Stomach (tissue), 9 donors: ENCODE results near the gene TOMT. TPM values are rescaled to one million over a fixed set of nuclear protein-coding genes. Genes with fewer than 3 reads are reported as not detected.
"Not testable (repeated sequence)": the region's sequence is repeated elsewhere in the genome, so short reads cannot be mapped to it uniquely, and the experiment has no call there.

Source experiments
- DNase-seq, 2 donors: peaks; one replicate each; pipeline versions ENCODE4 v3.0.0 to v3.0.0-alpha.2; 2013 to 2019
- H3K27ac ChIP-seq, 5 donors: fragments of 200-600 bp in 4 of 5; sonication (generic) in 4 of 5; one replicate each; pipeline ENCODE4 v1.5.1; 2013 to 2019; ENCODE audit warnings: mild to moderate bottlenecking in 1 of 5, moderate library complexity in 1 of 5
- H3K27me3 ChIP-seq, 3 donors: fragments of 200-600 bp; sonication (generic); one replicate each; pipeline ENCODE4 v1.5.1; 2017 to 2019; ENCODE audit warnings: mixed run types in 1 of 3
- H3K36me3 ChIP-seq, 4 donors: fragments of 200-600 bp; sonication (generic); 1 replicate in 3 of 4; 2 replicates in 1 of 4; pipeline ENCODE4 v1.5.1; 2016 to 2019
- H3K4me1 ChIP-seq, 4 donors: fragments of 200-600 bp; sonication (generic); one replicate each; pipeline ENCODE4 v1.5.1; 2016 to 2019
- H3K4me3 ChIP-seq, 4 donors: fragments of 200-600 bp; sonication (generic) in 3 of 4; one replicate each; pipeline ENCODE4 v1.5.1; 2016 to 2019; ENCODE audit warnings: mild to moderate bottlenecking in 1 of 4
- H3K9me3 ChIP-seq, 4 donors: fragments of 200-600 bp; sonication (generic); one replicate each; pipeline ENCODE4 v1.5.1; 2016 to 2019
- EP300 ChIP-seq: sonication (generic); formaldehyde crosslinking; IDR thresholded peaks from one replicate; pipeline ENCODE4 v1.6.1; 2017; ENCODE audit warnings: antibody characterized with exemption
- POLR2A ChIP-seq, 4 donors: fragments of 450-650 bp; IDR thresholded peaks; one replicate each; pipeline ENCODE4 v1.6.1; 2016; ENCODE audit warnings: antibody characterized with exemption in 4 of 4, control low read depth in 2 of 4, mild to moderate bottlenecking in 1 of 4, moderate library complexity in 1 of 4
- POLR2AphosphoS5 ChIP-seq, 3 donors: sonication (generic); formaldehyde crosslinking; IDR thresholded peaks; one replicate each; pipeline ENCODE4 v1.6.1; 2016; ENCODE audit warnings: antibody characterized with exemption in 3 of 3
- WGBS, 5 donors: extraction: QIAGEN DNeasy Blood & Tissue Kit in 3 of 5; methylation state at CpG; one replicate each; pipeline versions ENCODE4 v1.1.5 to v1.1.7; 2013 to 2018; 5-methylcytosine and 5-hydroxymethylcytosine counted together
- intact Hi-C: fragments of 100-400 bp; cut with DNase I; formaldehyde crosslinking; loops from one replicate; pipeline ENCODE4 v1.15.1; 2023; ENCODE audit warnings: low total_unique reads
- polyA plus RNA-seq, 3 donors: library from polyadenylated mRNA; stranded (reverse); fragments of 200-250 nt; gene quantifications; one replicate each; pipeline ENCODE4 v1.2.3, GENCODE V29; 2013
- total RNA-seq, 5 donors: library from RNA; depleted of rRNA; stranded (reverse); fragments of >200 nt; gene quantifications; one replicate each; pipeline versions ENCODE4 v1.1.0 to v1.2.3, GENCODE V29; 2014 to 2016
- TF ChIP-seq, protein P1 (sequence below), 7 experiments: fragments of 450-650 bp in 4 of 7; fragments of 200-600 bp in 3 of 7; sonication (generic) in 3 of 7; IDR thresholded peaks; one replicate each; pipeline ENCODE4 v1.5.1; 2016 to 2019; ENCODE audit warnings: antibody characterized with exemption in 7 of 7, control low read depth in 2 of 7, mild to moderate bottlenecking in 1 of 7
- donor health status: healthy with polysubstance abuse.
- donor health status: Bipolar disorder and iron deficiency.
- donor health status: healthy.

Gene TOMT
- total and polyA plus RNA-seq, 8 donors = not detected

DNA sequence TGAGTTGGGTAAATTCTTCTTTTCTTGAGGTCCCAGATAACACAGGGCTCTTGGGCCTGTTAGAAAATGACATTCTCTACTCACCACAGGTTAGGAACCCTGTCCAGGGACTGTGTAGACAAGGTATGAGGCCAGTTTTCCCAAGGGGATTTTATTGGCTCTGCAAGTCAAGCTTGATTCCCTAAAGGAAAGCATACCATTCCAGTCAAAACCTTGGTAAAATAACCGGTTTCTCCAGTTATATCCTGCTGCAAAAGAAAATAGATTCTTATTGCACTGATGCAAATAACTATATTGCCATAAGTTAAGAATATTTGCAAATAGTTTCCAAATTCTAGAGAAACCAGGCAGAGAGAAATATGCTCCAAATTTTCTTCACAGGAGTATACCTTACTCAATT, 20.2 kb downstream of the TOMT start:
- DNase-seq = no peak
- intact Hi-C loops = no loop called here
- H3K4me1 ChIP-seq = no peaks in the 10 kb centered on the region
- no peak overlapping the region for H3K4me3 ChIP-seq
- H3K27me3 ChIP-seq = no peaks in the 10 kb centered on the region
- 51 to 70% (median 54%) methylated on average over 1 of the region's 1 CpG for WGBS, 5 donors
- TF ChIP-seq EP300 = no peak
- TF ChIP-seq, protein P1, sequence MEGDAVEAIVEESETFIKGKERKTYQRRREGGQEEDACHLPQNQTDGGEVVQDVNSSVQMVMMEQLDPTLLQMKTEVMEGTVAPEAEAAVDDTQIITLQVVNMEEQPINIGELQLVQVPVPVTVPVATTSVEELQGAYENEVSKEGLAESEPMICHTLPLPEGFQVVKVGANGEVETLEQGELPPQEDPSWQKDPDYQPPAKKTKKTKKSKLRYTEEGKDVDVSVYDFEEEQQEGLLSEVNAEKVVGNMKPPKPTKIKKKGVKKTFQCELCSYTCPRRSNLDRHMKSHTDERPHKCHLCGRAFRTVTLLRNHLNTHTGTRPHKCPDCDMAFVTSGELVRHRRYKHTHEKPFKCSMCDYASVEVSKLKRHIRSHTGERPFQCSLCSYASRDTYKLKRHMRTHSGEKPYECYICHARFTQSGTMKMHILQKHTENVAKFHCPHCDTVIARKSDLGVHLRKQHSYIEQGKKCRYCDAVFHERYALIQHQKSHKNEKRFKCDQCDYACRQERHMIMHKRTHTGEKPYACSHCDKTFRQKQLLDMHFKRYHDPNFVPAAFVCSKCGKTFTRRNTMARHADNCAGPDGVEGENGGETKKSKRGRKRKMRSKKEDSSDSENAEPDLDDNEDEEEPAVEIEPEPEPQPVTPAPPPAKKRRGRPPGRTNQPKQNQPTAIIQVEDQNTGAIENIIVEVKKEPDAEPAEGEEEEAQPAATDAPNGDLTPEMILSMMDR (IDR thresholded peaks at IDR 0.05) = no peak
- TF ChIP-seq POLR2A (IDR thresholded peaks at IDR 0.05) = no peak
- no peak for TF ChIP-seq POLR2AphosphoS5 (IDR thresholded peaks at IDR 0.05)
- no peak overlapping the region for H3K27ac ChIP-seq
- no peaks in the 10 kb centered on the region for H3K9me3 ChIP-seq
- no peaks in the 10 kb centered on the region for H3K36me3 ChIP-seq

DNA sequence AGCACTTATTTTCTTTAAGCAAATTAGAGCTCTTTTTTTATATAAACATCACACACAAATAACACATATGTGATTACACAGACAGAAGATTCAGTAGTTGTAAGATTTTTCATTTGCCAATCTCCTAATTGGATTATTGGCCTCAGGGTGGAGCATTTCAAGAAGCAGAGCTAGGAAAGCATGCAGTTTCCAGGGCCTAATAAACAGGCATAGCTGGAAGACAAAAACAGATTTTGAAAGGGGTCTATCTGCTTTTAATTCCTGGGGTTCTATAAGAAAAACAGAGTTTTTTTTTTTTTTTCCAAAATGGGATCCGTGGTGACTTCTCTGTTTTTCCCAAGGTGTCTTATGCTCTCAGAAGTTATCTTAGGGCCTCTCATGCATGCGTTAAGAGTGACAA, 22.2 kb downstream of the TOMT start:
- Histone ChIP-seq H3K27ac (no peak overlapping the region), H3K4me3 (no peak overlapping the region), H3K4me1 (no peaks in the 10 kb centered on the region), H3K9me3 (no peaks in the 10 kb centered on the region), H3K27me3 (no peaks in the 10 kb centered on the region), H3K36me3 (no peaks in the 10 kb centered on the region)
- 49 to 74% (median 62%) methylated on average over 2 of the region's 2 CpGs for WGBS, 5 donors
- DNase-seq = no peak
- intact Hi-C loops = no loop called here
- TF ChIP-seq POLR2AphosphoS5 (IDR thresholded peaks at IDR 0.05) = no peak
- no peak for TF ChIP-seq EP300
- TF ChIP-seq POLR2A (IDR thresholded peaks at IDR 0.05) = no peak
- TF ChIP-seq, protein P1 (IDR thresholded peaks at IDR 0.05) = no peak

DNA sequence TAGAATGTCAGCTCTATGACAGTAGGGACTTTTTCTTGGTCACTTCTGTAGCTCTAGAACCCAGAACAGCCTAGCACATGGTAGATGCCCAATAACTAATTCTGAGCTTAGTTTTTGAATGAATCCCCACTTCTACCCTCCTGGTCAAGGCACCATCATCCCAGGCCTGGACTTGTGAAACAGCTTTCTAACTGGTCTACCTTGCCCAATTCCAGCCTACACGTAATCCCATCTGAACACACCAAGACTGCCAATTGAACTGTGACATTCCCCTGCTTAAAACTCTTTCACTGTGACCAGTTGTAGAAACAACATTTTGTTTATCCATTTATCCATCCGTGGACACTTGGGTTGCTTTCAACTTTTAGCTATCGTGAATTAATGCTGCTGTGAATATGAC, 23.7 kb downstream of the TOMT start:
- TF ChIP-seq EP300 = no peak
- TF ChIP-seq POLR2A (IDR thresholded peaks at IDR 0.05) = no peak
- TF ChIP-seq, protein P1 (IDR thresholded peaks at IDR 0.05) = no peak
- no peak for TF ChIP-seq POLR2AphosphoS5 (IDR thresholded peaks at IDR 0.05)
- no peaks in the 10 kb centered on the region for H3K27me3 ChIP-seq
- H3K9me3 ChIP-seq = no peaks in the 10 kb centered on the region
- intact Hi-C loops = no loop called here
- 85 to 88% (median 85%) methylated on average over 3 of the region's 3 CpGs for WGBS, 5 donors
- DNase-seq = no peak
- H3K36me3 ChIP-seq = no peaks in the 10 kb centered on the region
- no peak overlapping the region for H3K27ac ChIP-seq
- H3K4me1 ChIP-seq = no peaks in the 10 kb centered on the region
- H3K4me3 ChIP-seq = no peak overlapping the region

DNA sequence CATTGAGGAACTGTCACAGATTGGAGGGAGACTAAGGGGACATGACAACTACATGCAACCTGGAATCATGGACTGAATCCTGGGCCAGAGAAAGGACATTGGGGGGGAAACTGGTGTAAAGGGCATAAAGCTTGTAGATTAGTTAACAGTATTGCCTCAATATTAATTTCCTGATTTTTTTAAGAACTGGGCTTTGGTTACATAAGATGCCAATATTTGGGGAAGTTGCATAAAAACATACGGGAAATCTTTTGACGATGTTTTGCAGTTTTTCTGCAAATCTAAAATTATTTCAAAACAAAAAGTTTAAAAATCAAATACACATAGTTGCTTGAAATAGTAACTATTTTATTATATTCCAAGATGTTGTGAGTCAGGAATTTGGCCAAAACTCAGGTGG, 26.9 kb downstream of the TOMT start:
- DNase-seq = no peak
- H3K9me3 ChIP-seq = no peaks in the 10 kb centered on the region
- no peaks in the 10 kb centered on the region for H3K36me3 ChIP-seq
- H3K27me3 ChIP-seq = peaks cover 0 to 8% (median 0%) of the 10 kb centered on the region in 3 donors
- H3K4me1 ChIP-seq = no peaks in the 10 kb centered on the region
- TF ChIP-seq, protein P1 (IDR thresholded peaks at IDR 0.05) = no peak
- TF ChIP-seq POLR2AphosphoS5 (IDR thresholded peaks at IDR 0.05) (no peak), EP300 (no peak), POLR2A (IDR thresholded peaks at IDR 0.05) (no peak)
- peak overlapping the region in 2 of 5 donors; percentile 9 to 57 for H3K27ac ChIP-seq
- 76 to 86% (median 78%) methylated on average over 2 of the region's 2 CpGs for WGBS, 5 donors
- H3K4me3 ChIP-seq = no peak overlapping the region
- intact Hi-C loops = no loop called here

DNA sequence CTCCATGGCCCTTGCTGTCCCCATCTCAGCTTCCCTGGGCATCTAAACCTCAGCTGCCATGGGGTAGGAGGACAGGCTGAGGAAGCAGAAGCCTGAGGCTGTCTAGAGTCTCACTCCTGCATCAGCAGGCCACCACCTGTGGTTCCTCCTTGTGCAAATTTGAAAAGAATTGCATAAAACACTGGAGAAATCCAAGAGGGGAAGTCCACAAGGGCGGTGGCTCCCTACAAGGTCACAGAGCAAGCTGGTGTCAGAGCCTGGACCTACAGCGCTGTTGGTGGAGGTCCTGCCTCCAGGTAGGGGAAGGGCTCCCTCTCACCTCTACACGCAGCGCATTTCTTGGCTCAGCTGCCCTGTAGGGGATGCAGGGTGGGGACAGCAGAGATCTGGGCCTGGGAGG, 29.7 kb downstream of the TOMT start, which contains the start of gene FOLR3:
TSS of gene FOLR3 (plus strand) at position 253 of the 400 bp plus-strand sequence. CDS start 228 bp downstream, outside the sequence.
- Histone ChIP-seq H3K27ac (peak within 1 kb of the TSS in 2 of 5 donors; percentile 33 to 42), H3K4me3 (peak within 1 kb of the TSS in 2 of 4 donors; percentile 31 to 34)
- H3K27me3 ChIP-seq, DNase-seq, H3K9me3 ChIP-seq, intact Hi-C loops, H3K4me1 ChIP-seq, H3K36me3 ChIP-seq: not testable (repeated sequence)
- WGBS, 5 donors = 57 to 88% (median 80%) methylated on average over 4 of the region's 4 CpGs
